GM12878 (cell line): ENCODE measurements around the gene IGHMBP2. TPM values are rescaled to one million over a fixed set of nuclear protein-coding genes. Genes with fewer than 3 reads are reported as not detected.

Experiments used
- ATAC-seq: fragments of 200-7000 bp; cut with Tn5 transposase; 3 replicates; pipeline ENCODE4 v1.9.1; 2020; ENCODE audit warnings: mild to moderate bottlenecking, moderate library complexity
- BruUV-seq: library from RNA; stranded (reverse); fragments of 400-500 nt; replicated peaks from 2 replicates; lab custom pipeline; 2021; lab: Mats Ljungman, UMichigan
- CTCF ChIA-PET: fragments of 300-600 bp; sonication (Branson Sonifier 250); formaldehyde crosslinking; extraction: SDS; loops from one replicate; lab custom pipeline; 2021; ENCODE audit warnings: inconsistent platforms; lab: Yijun Ruan, JAX
- POLR2A ChIA-PET: fragments of 350-600 bp; formaldehyde crosslinking; extraction: SDS; loops from one replicate; lab custom pipeline; 2021; ENCODE audit warnings: inconsistent platforms; lab: Charles Lee
- RAD21 ChIA-PET: fragments of 300-600 bp; sonication (Branson Sonifier 250); formaldehyde crosslinking; loops from one replicate; lab custom pipeline; 2023; ENCODE audit warnings: antibody characterized with exemption; ENCODE audit not compliant: unreplicated experiment; lab: Charles Lee
- SMC1A ChIA-PET: fragments of 300-600 bp; sonication (Branson Sonifier 250); formaldehyde crosslinking; loops from one replicate; lab custom pipeline; 2023; ENCODE audit not compliant: unreplicated experiment, uncharacterized antibody; lab: Charles Lee
- DNase-seq: peaks from one replicate; pipeline ENCODE4 v3.0.0-alpha.2; 2011; ENCODE audit warnings: low read depth, low spot score
- FAIRE-seq: peaks from 3 replicates; lab custom pipeline; 2011; peaks lifted over from hg19 to GRCh38; lab: Jason Lieb, UNC
- H2AFZ ChIP-seq: 2 replicates; pipeline ENCODE4 v1.6.0; 2011; ENCODE audit warnings: low read depth, low read length, control low read depth; ENCODE audit not compliant: control insufficient read depth
- H3K27ac ChIP-seq: 2 replicates; pipeline ENCODE4 v1.5.1; 2011; ENCODE audit warnings: control low read depth; ENCODE audit not compliant: control insufficient read depth, insufficient read depth
- H3K27me3 ChIP-seq, 2 experiments: replicated peaks in 1 of 2; 2 replicates each; pipeline versions ENCODE4 v1.6.0 to v1.6.1; 2011; ENCODE audit warnings: low read length in 1 of 2; ENCODE audit not compliant: control insufficient read depth in 2 of 2, insufficient read depth in 2 of 2
- H3K36me3 ChIP-seq, 2 experiments: 2 replicates each; pipeline ENCODE4 v1.5.1; 2011; ENCODE audit warnings: low read length in 1 of 2; ENCODE audit not compliant: control insufficient read depth in 2 of 2, insufficient read depth in 2 of 2
- H3K4me1 ChIP-seq: 2 replicates; pipeline ENCODE4 v1.6.1; 2011; ENCODE audit warnings: mild to moderate bottlenecking, low read length, moderate library complexity, mixed read lengths; ENCODE audit not compliant: control insufficient read depth, insufficient read depth
- H3K4me2 ChIP-seq: 2 replicates; pipeline ENCODE4 v1.6.0; 2011; ENCODE audit warnings: control low read depth; ENCODE audit not compliant: control insufficient read depth, insufficient read depth
- H3K4me3 ChIP-seq: fragments of 200-600 bp; sonication (generic); 2 replicates; pipeline ENCODE4 v1.5.1; 2016
- H3K79me2 ChIP-seq: 2 replicates; pipeline ENCODE4 v1.6.0; 2011; ENCODE audit warnings: low read length; ENCODE audit not compliant: control insufficient read depth, insufficient read depth
- H3K9ac ChIP-seq: 2 replicates; pipeline ENCODE4 v1.8.0; 2011; ENCODE audit warnings: low read length, control low read depth, mixed read lengths; ENCODE audit not compliant: control insufficient read depth, insufficient read depth
- H3K9me3 ChIP-seq: replicated peaks from 3 replicates; pipeline ENCODE4 v1.5.1; 2011; ENCODE audit warnings: mild to moderate bottlenecking, low read length; ENCODE audit not compliant: control insufficient read depth, insufficient read depth
- H4K20me1 ChIP-seq: 2 replicates; pipeline ENCODE4 v1.6.0; 2011; ENCODE audit not compliant: control insufficient read depth, insufficient read depth
- CUX1 ChIP-seq: IDR thresholded peaks from 2 replicates; pipeline ENCODE4 v1.6.1; 2012; ENCODE audit warnings: improper control_type of control experiment, low read depth, low read length; ENCODE audit not compliant: insufficient replicate concordance
- EED ChIP-seq: sonication (generic); IDR thresholded peaks from 2 replicates; pipeline ENCODE4 v1.6.1; 2016; ENCODE audit warnings: antibody characterized with exemption, low read depth
- SIN3A ChIP-seq: IDR thresholded peaks from 2 replicates; pipeline ENCODE4 v1.6.1; 2012; ENCODE audit warnings: low read depth, low read length, improper control_type of control experiment
- ZBED1 ChIP-seq: IDR thresholded peaks from 2 replicates; pipeline ENCODE4 v1.6.1; 2016; ENCODE audit warnings: borderline replicate concordance
- WGBS: methylation state at CpG from one replicate; pipeline ENCODE4 v1.1.6; 2016; ENCODE audit warnings: low lambda C conversion rate; ENCODE audit not compliant: insufficient replicate concordance, insufficient coverage; ENCODE audit errors: missing lambda C conversion rate; 5-methylcytosine and 5-hydroxymethylcytosine counted together
- in situ Hi-C: fragments of 300-500 bp; cut with MboI; formaldehyde crosslinking; loops from 9 replicates; pipeline ENCODE4 v1.14.3; 2018; ENCODE audit warnings: mixed read lengths
- intact Hi-C: fragments of 100-400 bp; cut with micrococcal nuclease; formaldehyde crosslinking; loops from one replicate; pipeline ENCODE4 v1.14.2; 2022; ENCODE audit not compliant: unreplicated experiment
- polyA plus RNA-seq, 11 experiments: library from polyadenylated mRNA; depleted of rRNA in 4 of 11; unstranded in 6 of 11; stranded (reverse) in 5 of 11; fragments of >200 nt; fragmentation: Nextera tagmentation in 4 of 11; fragmentation: Illumina TruSeq in 1 of 11; extraction: Ambion mirVana in 4 of 11; extraction: Trizol in 1 of 11; gene quantifications; 1 replicate in 1 of 11; 2 replicates in 10 of 11; pipeline versions ENCODE4 v1.2.1 to v1.2.3, GENCODE V29; 2011 to 2016; ENCODE audit warnings: inconsistent platforms in 2 of 11, missing spikeins in 2 of 11, low read depth in 1 of 11
- total RNA-seq, 4 experiments: library from RNA; depleted of rRNA in 3 of 4; stranded (reverse); fragments of >200 nt in 3 of 4; fragmentation: Illumina TruSeq in 1 of 4; extraction: Trizol in 1 of 4; gene quantifications; 2 replicates each; pipeline versions ENCODE4 v1.2.1 to v1.2.3, GENCODE V29; 2013 to 2021

IGHMBP2 gene
- total and polyA plus RNA-seq, 10 of the 15 experiments (the other 5 are each of a cell fraction or from before 2014, with no cell fraction given) = 1.4 to 20.1 (median 11.2) TPM

GRCh38 chr11:68857037-68857586 is 46.6 kb upstream of the IGHMBP2 start (continued):
- TF ChIP-seq CUX1 (no peak), ZBED1 (no peak), SIN3A (no peak)

- no peak overlapping the region for H3K27ac ChIP-seq
- no peaks in the 10 kb centered on the region for H4K20me1 ChIP-seq
- no peak overlapping the region for H3K9ac ChIP-seq
- no peaks in the 10 kb centered on the region; the same call in 2 of the 3 replicates for H3K9me3 ChIP-seq
- CTCF ChIA-PET = no interaction called here
- no peaks in the 10 kb centered on the region for H3K4me1 ChIP-seq
- POLR2A ChIA-PET = no interaction called here
- FAIRE-seq (no peak), ATAC-seq (no peak), DNase-seq (no peak)
- no peak overlapping the region for H3K4me2 ChIP-seq
- intact Hi-C loops (no loop called here), in situ Hi-C loops (no loop called here)
- H2AFZ ChIP-seq = no peak overlapping the region
- WGBS = 67% methylated on average over 8 of the region's 8 CpGs
- H3K27me3 ChIP-seq = peaks cover 0 to 4% of the 10 kb centered on the region in 2 experiments; a peak in 3 of 4 replicates
- no TSS peak for BruUV-seq
- H3K4me3 ChIP-seq = no peak overlapping the region
- H3K36me3 ChIP-seq = no peaks in the 10 kb centered on the region
- SMC1A ChIA-PET = no interaction called here
- RAD21 ChIA-PET = no interaction called here
- no peak for TF ChIP-seq EED
- no peaks in the 10 kb centered on the region for H3K79me2 ChIP-seq
Measured at GRCh38 chr11:68859123-68859522, 44.6 kb upstream of the IGHMBP2 start.
